HG03354 (cell line): ENCODE measurements around the gene MAPK1.
"Not testable (repeated sequence)": the region's sequence is repeated elsewhere in the genome, so short reads cannot be mapped to it uniquely, and the experiment has no call there.

ENCODE experiments used
- ATAC-seq: cut with Tn5 transposase; IDR thresholded peaks from one replicate; pipeline ENCODE4 v1.9.1; 2021; ENCODE audit warnings: mild to moderate bottlenecking; ENCODE audit not compliant: unreplicated experiment, poor library complexity, severe bottlenecking

The MAPK1 gene

GRCh38 chr22:21824962-21825361, 42.5 kb downstream of the MAPK1 start:
- not testable (repeated sequence) for ATAC-seq

GRCh38 chr22:21824445-21824912, 43.0 kb downstream of the MAPK1 start:
- no peak for ATAC-seq

GRCh38 chr22:21823740-21824444, 43.6 kb downstream of the MAPK1 start:
- ATAC-seq: no peak

DNA sequence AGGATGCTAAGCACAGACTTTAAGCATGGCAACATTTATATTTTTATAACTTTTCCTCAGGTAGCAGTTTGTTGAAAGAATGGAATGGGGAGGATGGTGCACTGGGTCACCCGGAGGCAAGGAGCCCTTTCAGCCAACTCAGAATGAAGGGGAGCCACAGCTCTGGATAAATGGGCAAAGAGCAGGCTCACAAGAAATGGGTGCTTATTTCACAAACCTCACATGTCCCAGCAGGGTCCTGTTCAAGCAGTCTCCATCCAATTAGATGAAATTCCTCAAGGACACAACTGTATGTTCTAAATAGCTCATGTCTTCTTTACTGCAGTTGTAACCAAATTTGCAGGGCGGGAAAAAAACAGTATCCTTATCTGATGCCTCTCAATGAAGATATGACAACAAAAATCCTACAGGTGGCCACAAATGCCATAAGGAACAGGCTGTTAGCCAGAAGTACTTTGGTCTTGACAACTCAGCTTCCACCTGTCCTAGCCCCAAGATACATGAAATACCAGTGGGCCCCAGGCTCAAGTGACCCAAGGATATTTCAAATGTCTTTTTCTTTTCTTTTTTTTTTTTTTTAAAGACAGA, 48.2 kb downstream of the MAPK1 start:
- ATAC-seq: no peak

- ATAC-seq: no peak
Observed at GRCh38 chr22:21818487-21819182, 48.8 kb downstream of the MAPK1 start.

DNA sequence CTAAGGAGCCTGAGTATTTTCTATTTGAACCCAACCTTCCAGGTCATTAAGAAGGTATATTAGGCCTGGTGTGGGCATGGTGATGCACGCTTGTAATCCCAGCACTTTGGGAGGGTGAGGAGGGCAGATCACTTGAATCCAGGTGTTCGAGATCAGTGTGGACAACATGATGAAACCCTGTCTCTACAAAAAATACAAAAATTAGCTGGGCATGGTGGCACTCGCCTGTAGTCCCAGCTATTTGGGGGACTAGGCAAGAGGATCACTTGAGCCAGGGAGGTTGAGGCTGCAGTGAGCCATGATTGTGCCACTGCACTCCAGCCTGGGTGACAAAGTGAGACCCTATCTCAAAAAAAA, 50.0 kb downstream of the MAPK1 start:
- ATAC-seq: not testable (repeated sequence)

DNA sequence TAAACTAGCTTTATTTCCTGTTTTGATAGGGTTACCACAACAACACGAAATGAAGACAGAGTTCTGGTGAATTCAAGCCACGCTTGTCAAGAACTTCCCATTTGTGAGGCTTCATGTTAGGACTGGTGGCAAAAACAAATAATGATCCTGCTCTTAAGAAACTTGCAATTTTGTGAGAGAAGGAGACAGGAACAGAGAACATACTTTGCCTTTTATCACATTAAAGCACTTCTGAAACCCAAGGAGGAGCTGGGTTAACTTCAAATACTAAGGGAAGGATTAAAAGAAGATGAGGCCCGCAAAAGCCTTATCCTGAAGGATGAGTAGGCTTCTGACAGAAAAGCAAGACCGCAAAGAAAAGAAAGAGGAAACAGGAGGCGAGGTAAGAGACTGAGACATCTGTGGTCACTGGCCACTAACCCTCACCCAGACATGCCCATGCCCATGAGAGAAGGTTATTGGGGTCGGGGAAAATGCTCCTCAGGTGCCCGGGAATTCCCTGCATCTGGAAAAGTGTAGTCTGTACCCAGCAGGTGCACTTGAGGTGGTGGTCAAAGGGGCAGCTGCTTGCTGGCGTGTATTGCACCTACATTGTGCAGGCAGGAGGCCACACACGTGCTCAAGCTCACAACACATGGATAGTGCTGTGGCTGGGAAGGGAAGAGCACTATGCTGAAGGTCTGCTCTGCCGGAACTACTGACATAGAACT, 50.5 kb downstream of the MAPK1 start:
- peak; percentile 82 for ATAC-seq

- ATAC-seq: no peak
Observed at GRCh38 chr22:21816472-21816786, 51.0 kb downstream of the MAPK1 start.

DNA sequence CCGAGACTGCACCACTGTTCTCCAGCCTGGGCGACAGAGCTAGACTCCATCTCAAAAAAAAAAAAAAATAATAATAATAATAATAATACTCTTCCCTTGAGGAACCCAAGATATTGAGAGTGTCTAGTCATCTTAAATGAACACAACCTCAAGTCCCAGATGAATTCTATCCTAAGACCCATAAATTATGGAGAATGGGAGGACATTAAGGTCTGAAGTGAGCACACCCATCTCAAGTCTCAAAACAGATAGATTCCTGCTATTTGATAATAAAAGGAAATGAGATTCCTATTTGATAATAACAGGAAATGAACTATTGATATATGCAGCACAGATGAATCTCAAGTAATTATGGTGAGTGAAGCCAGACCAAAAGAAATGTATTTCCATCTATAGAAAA, 51.5 kb downstream of the MAPK1 start:
- ATAC-seq: no peak

DNA sequence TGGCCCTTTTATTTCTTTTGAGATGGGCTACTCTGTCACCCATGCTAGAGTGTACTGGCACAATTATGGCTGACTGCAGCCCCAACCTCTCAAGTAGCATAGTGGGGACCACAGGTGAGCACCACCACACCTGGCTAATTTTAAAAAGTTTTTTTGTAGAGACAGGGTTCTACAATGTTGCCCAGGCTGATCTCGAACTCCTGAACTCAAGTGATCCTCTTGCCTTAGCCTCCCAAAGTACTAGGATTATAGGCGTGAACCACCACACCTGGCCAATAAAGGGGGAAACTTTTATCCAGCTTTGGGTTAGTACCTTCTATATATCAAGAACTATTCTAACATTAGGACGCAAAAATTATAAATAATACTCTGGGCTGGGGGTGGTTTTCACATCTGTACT, 52.1 kb downstream of the MAPK1 start:
- no peak for ATAC-seq

- ATAC-seq: no peak
Observed at GRCh38 chr22:21811982-21812381, 55.5 kb downstream of the MAPK1 start.

GRCh38 chr22:21807544-21808529, 59.6 kb downstream of the MAPK1 start:
- ATAC-seq: no peak

GRCh38 chr22:21805325-21805724, 62.1 kb downstream of the MAPK1 start:
- not testable (repeated sequence) for ATAC-seq

- no peak for ATAC-seq
Observed at GRCh38 chr22:21803811-21804249, 63.6 kb downstream of the MAPK1 start.

GRCh38 chr22:21802673-21803072, 64.8 kb downstream of the MAPK1 start:
- no peak for ATAC-seq

DNA sequence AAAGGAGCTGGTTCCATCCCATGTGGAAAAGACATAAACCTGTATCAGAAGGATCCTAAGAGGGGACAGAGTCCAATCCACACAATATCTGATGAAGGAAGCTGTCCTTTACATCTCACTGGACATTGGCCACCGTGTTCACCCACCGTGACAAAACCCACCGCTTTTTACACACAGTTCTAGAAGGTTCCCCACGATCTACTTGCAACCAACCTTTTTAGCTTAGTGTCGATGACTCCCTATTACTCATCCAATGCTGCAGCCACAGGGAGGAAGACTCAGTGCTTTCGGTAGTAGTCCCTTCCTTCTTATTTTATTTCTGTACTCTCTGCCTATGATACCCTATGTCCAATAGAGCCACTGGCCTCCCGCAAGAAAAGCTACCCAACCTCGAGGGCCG, 65.4 kb downstream of the MAPK1 start:
- no peak for ATAC-seq

GRCh38 chr22:21801304-21801644, 66.2 kb downstream of the MAPK1 start:
- ATAC-seq: not testable (repeated sequence)

DNA sequence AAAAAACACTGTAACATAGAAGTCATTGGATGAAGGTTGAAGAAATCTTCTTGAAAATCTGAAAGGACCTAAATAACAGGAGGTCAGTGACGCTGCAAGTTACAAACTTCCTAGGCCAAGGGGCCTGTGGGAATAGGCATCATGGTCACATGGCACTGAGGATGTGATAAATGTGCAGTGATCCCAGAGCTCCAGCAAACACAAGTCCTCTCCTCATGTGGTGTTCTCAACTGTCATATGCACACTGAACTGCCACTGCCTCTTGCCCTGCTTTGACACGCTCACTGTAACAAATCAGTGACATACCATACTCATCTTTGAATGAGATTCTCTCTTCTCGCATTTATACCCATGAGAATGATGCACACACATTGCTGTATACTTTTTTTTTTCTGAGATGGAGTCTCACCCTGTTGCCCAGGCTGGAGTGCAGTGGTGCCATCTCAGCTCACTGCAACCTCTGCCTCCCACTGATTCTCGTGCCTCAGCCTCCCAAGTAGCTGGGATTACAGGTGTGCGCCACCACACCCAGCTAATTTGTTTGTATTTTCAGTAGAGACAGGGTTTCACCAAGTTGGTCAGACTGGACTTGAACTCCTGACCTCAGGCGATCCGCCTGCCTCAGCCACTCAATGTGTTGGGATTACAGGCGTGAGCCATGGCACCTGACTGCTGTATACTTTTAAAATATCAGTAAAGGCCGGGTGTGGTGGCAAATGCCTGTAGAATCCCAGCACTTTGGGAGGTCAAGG, 66.7 kb downstream of the MAPK1 start:
- ATAC-seq: no peak
